T-helper 1 cell treated with Interleukin-12 subunit alpha and Interleukin-12 subunit beta and Interleukin-4 antibody, amounts not matched to agents 30 μg/mL and 1 μg/mL, for 36 hours (primary cell): Measurements from ENCODE around the gene ANP32B.

Source experiments
- H3K27ac Mint-ChIP-seq: one replicate; pipeline ENCODE4 v1.8.0; 2021; ENCODE audit warnings: mild to moderate bottlenecking, mixed read lengths
- H3K27me3 Mint-ChIP-seq: one replicate; pipeline ENCODE4 v1.8.0; 2021; ENCODE audit warnings: low read depth, mixed read lengths
- H3K36me3 Mint-ChIP-seq: one replicate; pipeline ENCODE4 v1.8.0; 2021; ENCODE audit warnings: low read depth, mixed read lengths
- H3K4me1 Mint-ChIP-seq: one replicate; pipeline ENCODE4 v1.8.0; 2021; ENCODE audit warnings: low read depth, mixed read lengths
- H3K4me3 Mint-ChIP-seq: one replicate; pipeline ENCODE4 v1.8.0; 2021; ENCODE audit warnings: mild to moderate bottlenecking, moderate library complexity, mixed read lengths
- H3K9me3 Mint-ChIP-seq: one replicate; pipeline ENCODE4 v1.8.0; 2021; ENCODE audit warnings: mixed read lengths

Gene ANP32B

DNA sequence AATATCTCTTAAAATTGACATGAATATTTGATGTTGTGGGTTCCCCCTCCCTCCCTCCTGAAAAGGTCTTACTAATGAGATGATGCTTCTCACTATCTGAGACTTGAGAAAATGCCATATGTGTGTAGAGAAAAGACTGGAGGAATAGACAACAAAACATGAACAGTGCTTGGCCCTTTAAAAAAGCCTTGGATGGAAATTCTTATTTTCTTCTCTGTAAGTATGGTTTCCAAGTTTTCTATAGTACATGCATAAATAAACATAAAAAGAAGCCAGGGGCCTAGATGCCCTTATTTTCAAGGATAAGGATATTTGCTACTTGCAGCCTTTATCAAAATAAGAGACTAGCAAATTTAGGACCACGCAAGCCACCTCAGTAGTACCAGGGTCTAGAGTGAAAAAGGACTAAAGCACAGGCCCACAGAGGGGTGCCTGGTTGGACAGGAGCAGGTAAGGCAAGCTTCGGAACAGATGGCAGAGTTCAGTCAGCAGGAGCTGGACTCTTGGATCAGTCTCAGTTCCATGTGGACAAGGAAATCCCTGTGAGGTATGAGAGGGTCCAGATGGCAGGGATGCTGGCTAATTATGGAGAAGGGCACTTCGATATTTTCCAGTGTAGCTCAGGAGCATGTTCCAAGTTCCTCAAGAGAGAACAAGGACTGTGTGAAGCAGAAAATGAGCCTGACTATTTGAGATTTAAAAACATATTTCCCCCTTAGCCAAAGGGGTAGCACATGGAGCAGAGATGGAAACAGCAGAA is 4.6 kb upstream of the ANP32B start:
- Mint-ChIP-seq H3K36me3 (no peaks in the 10 kb centered on the region), H3K27me3 (peaks cover 8% of the 10 kb centered on the region), H3K27ac (no peak overlapping the region), H3K4me3 (no peak overlapping the region), H3K4me1 (peaks cover 11% of the 10 kb centered on the region), H3K9me3 (no peaks in the 10 kb centered on the region)

DNA sequence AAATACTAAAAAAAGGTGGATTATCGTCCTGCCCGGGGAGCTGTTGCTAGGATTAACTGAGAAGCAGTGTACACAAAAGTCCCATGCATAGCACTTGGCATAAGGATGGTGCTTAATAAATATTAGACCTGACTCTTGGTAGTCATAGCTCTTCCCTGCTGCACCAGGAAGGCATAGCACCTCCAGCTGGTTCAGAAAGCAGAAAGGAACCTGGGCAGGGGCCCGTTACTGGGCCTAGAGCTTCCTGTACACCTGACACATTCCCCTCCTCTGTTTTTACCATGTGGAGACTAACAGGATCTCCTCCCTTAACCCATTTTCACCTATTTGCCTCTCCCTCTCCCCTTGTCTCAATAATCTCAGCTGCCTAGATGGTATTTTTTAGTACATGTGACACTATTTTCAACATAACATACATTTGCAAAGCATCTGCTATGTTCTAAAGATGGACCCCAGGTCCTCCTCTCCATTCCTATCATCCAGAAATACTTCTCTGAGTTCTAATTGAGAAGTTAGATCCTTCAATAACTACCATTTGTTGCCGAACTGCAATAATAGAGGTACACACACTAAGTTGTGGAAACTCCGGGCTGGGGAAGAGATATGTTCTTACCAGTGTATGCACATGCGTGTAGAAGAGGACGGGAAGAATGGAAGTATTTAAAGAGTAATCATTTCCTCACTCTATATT is 3.2 kb upstream of the ANP32B start:
- H3K4me1 Mint-ChIP-seq = peaks cover 11% of the 10 kb centered on the region
- H3K27me3 Mint-ChIP-seq = peaks cover 4% of the 10 kb centered on the region
- H3K27ac Mint-ChIP-seq = no peak overlapping the region
- no peaks in the 10 kb centered on the region for H3K36me3 Mint-ChIP-seq
- H3K9me3 Mint-ChIP-seq = no peaks in the 10 kb centered on the region
- no peak overlapping the region for H3K4me3 Mint-ChIP-seq

DNA sequence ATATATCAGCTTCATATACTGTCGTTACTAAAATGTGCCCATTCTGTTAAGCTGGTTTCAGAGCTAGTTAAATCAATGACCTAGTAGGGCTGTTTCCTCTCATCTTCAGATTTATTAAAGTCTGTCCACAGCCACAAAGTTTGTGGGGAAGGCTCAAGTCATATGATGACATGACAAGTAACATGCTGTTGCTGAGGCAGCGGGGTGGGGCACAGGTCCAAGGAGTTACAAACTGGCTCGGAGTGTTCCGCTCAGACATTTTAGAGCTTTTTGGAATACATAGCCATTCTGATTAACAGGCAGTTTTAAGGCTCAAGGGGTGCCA is 2.7 kb upstream of the ANP32B start:
- Mint-ChIP-seq H3K4me1 (peaks cover 13% of the 10 kb centered on the region), H3K27me3 (no peaks in the 10 kb centered on the region), H3K27ac (no peak overlapping the region), H3K9me3 (no peaks in the 10 kb centered on the region), H3K36me3 (no peaks in the 10 kb centered on the region), H3K4me3 (no peak overlapping the region)

DNA sequence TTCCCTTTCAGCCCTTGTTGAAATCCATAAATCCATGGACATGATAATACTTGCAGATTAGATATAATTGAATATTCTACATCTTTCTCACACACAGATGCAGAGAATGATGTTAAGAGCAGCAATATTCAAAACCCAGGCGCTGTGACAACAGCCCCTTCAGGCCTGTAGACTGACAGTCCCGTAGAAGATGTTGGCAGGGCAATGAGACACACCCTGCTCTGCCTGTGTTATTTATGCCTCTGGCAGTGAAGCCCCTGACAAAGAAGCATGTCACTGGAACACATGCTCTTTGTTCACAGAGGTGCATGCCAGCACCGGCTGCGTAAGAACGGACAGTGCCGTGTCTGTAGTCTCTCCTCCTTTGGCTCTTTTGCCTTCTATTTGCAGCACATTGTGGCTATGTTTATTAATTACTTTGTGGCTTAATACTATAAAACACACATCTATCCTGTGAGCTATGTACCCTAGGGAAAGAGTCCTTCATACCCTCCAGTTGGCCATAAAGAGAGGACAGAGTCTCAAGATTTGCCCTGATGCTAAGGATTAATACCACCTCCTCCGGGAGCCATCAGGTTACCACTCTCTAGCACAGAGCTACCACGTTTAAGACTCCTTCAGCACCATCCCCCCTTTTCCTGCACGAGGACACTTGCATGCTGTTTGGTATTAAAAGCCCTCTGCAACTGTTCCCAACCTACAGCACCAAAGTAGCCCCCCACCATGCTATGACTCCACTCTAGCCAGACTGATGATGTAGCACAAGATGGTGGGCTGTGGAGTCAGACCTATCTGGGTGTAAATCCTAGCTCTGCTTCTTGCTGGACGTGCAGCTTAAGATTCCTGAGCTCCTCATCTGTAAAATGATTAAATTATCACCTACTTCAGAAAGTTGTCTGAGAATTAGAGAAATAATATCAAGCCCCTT is 2.0 kb upstream of the ANP32B start:
- Mint-ChIP-seq H3K27me3 (no peaks in the 10 kb centered on the region), H3K27ac (no peak overlapping the region), H3K4me1 (peaks cover 17% of the 10 kb centered on the region), H3K36me3 (peaks cover 2% of the 10 kb centered on the region), H3K4me3 (no peak overlapping the region), H3K9me3 (no peaks in the 10 kb centered on the region)

- peak overlapping the region; percentile 76 for H3K4me3 Mint-ChIP-seq
- peak overlapping the region; percentile 67 for H3K27ac Mint-ChIP-seq
- no peaks in the 10 kb centered on the region for H3K27me3 Mint-ChIP-seq
- peaks cover 2% of the 10 kb centered on the region for H3K36me3 Mint-ChIP-seq
- H3K9me3 Mint-ChIP-seq = no peaks in the 10 kb centered on the region
- peaks cover 24% of the 10 kb centered on the region for H3K4me1 Mint-ChIP-seq
Measured at GRCh38 chr9:97981846-97982682, 1.1 kb upstream of the ANP32B start.

DNA sequence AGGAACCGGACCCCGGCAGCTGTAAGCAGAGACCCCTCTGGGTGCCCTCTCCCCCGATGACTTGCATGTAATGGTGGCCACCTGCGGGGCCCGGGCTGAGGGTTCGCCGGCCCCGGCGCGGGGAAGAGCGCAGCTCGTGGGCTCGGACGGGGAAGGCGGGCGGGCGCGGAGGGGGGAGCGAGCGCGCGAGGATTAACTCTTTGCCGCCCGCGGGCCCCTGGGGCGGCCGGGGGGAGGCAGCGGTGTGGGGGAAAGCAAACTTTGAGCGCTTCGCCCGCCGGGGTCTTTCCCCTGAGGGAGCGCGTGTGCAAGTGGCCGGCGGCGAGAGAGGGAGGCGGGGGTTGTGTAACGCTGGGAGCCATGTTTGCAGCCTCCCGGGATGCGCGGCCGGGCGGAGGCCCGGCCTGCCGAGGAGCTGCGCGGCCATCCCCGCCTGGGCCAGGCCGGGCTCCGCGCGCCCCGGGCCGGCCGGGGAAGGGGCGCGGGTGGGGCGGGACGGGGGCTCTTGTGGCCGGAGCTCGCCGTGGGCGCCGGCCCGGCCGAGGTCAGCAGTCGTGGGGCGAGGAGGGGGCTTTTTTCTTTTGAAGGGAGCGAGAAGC is 547 bp downstream of the ANP32B start:
- no peaks in the 10 kb centered on the region for H3K9me3 Mint-ChIP-seq
- peaks cover 2% of the 10 kb centered on the region for H3K36me3 Mint-ChIP-seq
- H3K27me3 Mint-ChIP-seq = no peaks in the 10 kb centered on the region
- peak overlapping the region; percentile 74 for H3K4me3 Mint-ChIP-seq
- peak overlapping the region; percentile 71 for H3K27ac Mint-ChIP-seq
- H3K4me1 Mint-ChIP-seq = peaks cover 34% of the 10 kb centered on the region

DNA sequence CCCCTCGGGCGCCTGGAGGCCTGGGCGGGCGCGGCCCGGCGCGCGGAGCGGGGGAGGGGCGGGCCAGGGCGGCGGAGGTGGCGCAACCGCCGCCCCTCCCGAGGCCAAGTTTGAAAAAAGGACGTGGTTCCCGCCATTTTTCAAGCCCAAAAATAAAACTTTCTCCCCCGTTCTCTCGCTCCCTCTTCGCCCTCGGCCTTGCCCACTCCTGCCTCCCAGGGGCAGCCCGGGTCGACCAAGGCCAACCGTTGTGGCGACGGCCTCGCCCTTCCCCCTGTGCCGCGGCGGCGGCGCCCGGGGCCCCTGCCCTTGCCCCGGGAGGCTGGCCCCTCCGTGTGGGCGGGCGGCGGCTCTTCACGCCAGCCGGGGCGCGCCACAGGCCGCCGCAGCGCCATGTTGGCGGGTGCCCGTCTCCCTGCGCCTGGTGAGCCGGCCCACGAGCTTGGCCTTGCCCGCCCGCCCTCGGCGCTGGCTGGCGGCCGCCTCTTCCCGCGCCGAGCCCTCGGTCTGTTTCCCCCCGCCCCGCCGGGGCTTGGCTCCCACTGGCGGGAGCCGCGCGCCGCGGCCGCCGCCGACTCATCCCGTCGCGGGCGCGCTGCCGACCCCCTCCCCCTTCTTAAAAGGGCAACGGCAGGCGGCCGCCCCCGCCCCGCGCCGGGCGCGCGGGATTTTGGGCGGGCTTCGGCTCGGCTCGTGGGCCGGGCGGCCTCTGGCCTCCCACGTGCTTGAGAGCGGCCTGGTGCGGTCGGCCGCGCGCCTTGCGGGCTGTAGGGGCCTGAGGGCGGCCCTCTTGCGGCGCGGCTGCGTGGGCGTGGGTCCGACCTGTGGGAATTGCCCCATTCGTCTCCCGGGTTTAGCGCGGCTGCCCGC is 1.3 kb downstream of the ANP32B start:
- Mint-ChIP-seq H3K4me1 (peaks cover 38% of the 10 kb centered on the region), H3K36me3 (peaks cover 2% of the 10 kb centered on the region), H3K9me3 (no peaks in the 10 kb centered on the region), H3K27me3 (no peaks in the 10 kb centered on the region), H3K27ac (peak overlapping the region; percentile 46), H3K4me3 (peak overlapping the region; percentile 61)

DNA sequence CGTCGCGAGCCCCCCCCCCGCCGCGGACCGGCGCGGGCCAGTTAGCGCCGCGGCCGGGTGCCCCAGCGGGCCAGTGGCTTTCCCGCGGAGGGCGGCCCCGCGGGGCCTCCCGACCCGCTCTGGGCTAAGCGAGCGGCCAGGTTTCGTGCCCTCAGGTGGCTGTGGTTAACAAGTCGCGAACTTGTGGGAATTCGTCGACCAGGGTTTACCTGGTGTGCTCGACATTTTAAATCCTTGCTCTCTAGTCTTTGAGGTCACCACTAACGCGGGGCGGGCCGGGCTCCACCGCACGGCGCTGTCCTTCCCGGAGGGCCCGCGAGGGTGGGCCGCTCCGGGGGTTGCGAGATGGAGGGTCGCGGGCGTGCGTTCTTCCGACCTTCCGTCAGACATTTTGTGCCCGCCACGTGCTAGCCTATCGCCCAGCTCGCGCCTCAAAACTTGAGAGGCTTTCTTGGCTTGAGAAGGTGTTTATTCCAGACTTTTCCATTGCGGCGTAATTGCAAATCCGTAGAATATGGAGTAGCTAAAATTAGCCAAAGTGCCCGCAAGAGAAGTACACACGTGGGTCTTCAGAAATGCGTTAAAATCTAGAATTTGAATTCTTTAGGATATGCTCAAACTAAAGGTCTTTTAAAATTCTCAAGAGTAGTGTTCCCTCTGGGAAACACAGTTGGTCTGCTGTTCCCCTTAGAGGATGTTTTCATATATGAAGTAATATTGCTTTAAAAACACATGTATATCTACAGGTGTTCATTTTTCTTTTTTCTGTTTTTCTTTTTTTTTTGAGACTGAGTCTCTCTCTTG is 2.1 kb downstream of the ANP32B start:
- Mint-ChIP-seq H3K9me3 (no peaks in the 10 kb centered on the region), H3K4me1 (peaks cover 43% of the 10 kb centered on the region), H3K4me3 (peak overlapping the region; percentile 85), H3K27ac (peak overlapping the region; percentile 89), H3K27me3 (no peaks in the 10 kb centered on the region), H3K36me3 (peaks cover 2% of the 10 kb centered on the region)

DNA sequence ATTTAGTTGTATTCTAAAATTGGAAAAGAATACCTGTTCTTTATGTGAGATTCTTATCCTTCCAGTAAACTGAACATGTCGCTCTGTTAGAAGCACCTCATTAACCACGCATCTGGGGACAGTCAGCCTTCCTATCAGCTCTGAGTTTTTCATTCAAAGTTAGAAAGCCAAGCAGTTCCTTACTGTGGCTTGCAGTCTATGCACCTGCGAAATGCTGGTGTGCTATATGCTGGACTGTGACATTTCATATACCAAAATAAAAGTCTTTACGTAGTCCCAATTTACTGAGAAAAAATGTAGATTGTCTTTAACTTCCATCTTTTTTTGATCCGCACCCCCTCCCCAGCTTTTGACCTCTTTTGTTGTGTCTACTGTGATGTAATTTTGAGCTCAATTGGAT is 4.3 kb downstream of the ANP32B start:
- H3K36me3 Mint-ChIP-seq = peaks cover 2% of the 10 kb centered on the region
- no peaks in the 10 kb centered on the region for H3K9me3 Mint-ChIP-seq
- no peak overlapping the region for H3K4me3 Mint-ChIP-seq
- H3K27me3 Mint-ChIP-seq = no peaks in the 10 kb centered on the region
- peaks cover 53% of the 10 kb centered on the region for H3K4me1 Mint-ChIP-seq
- H3K27ac Mint-ChIP-seq = no peak overlapping the region

DNA sequence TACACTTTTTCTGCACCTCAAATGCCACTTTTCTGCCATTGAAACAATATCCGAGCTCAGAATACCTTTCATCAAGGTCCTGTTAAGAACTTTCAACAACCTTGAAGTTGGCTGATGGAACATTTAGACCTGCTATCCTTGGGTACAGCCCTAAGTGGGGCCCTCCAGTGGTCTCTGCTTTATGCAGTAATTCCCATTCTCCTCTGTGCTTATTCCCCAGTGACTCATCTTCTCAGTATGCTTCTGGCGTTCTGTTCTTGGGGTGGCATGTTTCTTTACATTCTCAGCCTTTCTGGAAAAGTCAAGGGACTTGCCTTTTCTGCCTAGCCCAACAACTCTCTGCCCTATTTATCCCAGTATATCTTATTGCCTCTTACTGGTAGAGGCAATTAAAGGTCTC is 7.1 kb downstream of the ANP32B start:
- H3K36me3 Mint-ChIP-seq = peaks cover 10% of the 10 kb centered on the region
- H3K4me3 Mint-ChIP-seq = no peak overlapping the region

GRCh38 chr9:97991818-97992217 is 8.7 kb downstream of the ANP32B start:
- Mint-ChIP-seq H3K27ac (peak overlapping the region; percentile 57), H3K9me3 (no peaks in the 10 kb centered on the region), H3K36me3 (peaks cover 13% of the 10 kb centered on the region), H3K4me1 (peaks cover 66% of the 10 kb centered on the region), H3K4me3 (no peak overlapping the region), H3K27me3 (no peaks in the 10 kb centered on the region)

More for the DNA sequence above, 7.1 kb downstream of the ANP32B start:
- Mint-ChIP-seq H3K27ac (peak overlapping the region; percentile 46), H3K27me3 (no peaks in the 10 kb centered on the region), H3K4me1 (peaks cover 75% of the 10 kb centered on the region), H3K9me3 (no peaks in the 10 kb centered on the region)

- Mint-ChIP-seq H3K36me3 (peaks cover 16% of the 10 kb centered on the region), H3K9me3 (no peaks in the 10 kb centered on the region), H3K4me1 (peaks cover 65% of the 10 kb centered on the region), H3K27ac (peak overlapping the region; percentile 76), H3K4me3 (peak overlapping the region; percentile 7), H3K27me3 (no peaks in the 10 kb centered on the region)
Measured at GRCh38 chr9:97992219-97992618, 9.1 kb downstream of the ANP32B start.
